ENCODE data around the gene MAP3K20. TPM values are rescaled to one million over a fixed set of nuclear protein-coding genes. Genes with fewer than 3 reads are reported as not detected.

MAP3K20 gene
- total and polyA plus RNA-seq, 10 of the 15 experiments (the other 5 are each of a cell fraction or from before 2014, with no cell fraction given): 0.04 to 5.6 (median 2.3) TPM

- TF ChIP-seq, protein P1, sequence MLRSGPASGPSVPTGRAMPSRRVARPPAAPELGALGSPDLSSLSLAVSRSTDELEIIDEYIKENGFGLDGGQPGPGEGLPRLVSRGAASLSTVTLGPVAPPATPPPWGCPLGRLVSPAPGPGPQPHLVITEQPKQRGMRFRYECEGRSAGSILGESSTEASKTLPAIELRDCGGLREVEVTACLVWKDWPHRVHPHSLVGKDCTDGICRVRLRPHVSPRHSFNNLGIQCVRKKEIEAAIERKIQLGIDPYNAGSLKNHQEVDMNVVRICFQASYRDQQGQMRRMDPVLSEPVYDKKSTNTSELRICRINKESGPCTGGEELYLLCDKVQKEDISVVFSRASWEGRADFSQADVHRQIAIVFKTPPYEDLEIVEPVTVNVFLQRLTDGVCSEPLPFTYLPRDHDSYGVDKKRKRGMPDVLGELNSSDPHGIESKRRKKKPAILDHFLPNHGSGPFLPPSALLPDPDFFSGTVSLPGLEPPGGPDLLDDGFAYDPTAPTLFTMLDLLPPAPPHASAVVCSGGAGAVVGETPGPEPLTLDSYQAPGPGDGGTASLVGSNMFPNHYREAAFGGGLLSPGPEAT (IDR thresholded peaks at IDR 0.05; ENCODE audit: low read depth): no peak
- no peak for TF ChIP-seq YBX1 (IDR thresholded peaks at IDR 0.05)
- no peak for TF ChIP-seq JUNB (IDR thresholded peaks at IDR 0.05)
- no peak for TF ChIP-seq CBX5 (IDR thresholded peaks at IDR 0.05; ENCODE audit: low read depth)
- no peak for TF ChIP-seq BACH1 (IDR thresholded peaks at IDR 0.05; ENCODE audit: borderline replicate concordance)
- no peak for TF ChIP-seq NR2C1 (IDR thresholded peaks at IDR 0.05)
These were observed 18.8 kb upstream of the MAP3K20 start (continued) for GRCh38 chr2:173056705-173057364.

- Histone ChIP-seq H3K79me2 (ENCODE audit: control insufficient read depth, insufficient read depth, low read length) (no peaks in the 10 kb centered on the region), H3K4me2 (ENCODE audit: control insufficient read depth, insufficient read depth) (no peak overlapping the region), H3K36me3 (ENCODE audit: control insufficient read depth in 2 of 2, insufficient read depth in 2 of 2, low read length in 1 of 2) (no peaks in the 10 kb centered on the region), H3K27me3 (replicated peaks in 1 of 2; ENCODE audit: control insufficient read depth in 2 of 2, insufficient read depth in 2 of 2, low read length in 1 of 2) (peaks cover 0 to 2% of the 10 kb centered on the region in 2 experiments; a peak in 1 of 4 replicates), H3K9ac (ENCODE audit: control insufficient read depth, insufficient read depth, low read length) (no peak overlapping the region), H3K4me3 (no peak overlapping the region), H4K20me1 (ENCODE audit: control insufficient read depth, insufficient read depth) (no peaks in the 10 kb centered on the region), H3K9me3 (replicated peaks; ENCODE audit: control insufficient read depth, insufficient read depth, low read length) (no peaks in the 10 kb centered on the region), H3K4me1 (ENCODE audit: control insufficient read depth, insufficient read depth, low read length) (no peaks in the 10 kb centered on the region), H3K27ac (ENCODE audit: control insufficient read depth, insufficient read depth) (no peak overlapping the region), H2AFZ (ENCODE audit: control insufficient read depth, low read depth, low read length) (no peak overlapping the region)
- intact Hi-C loops (cut with micrococcal nuclease; ENCODE audit: unreplicated experiment): no loop called here
- FAIRE-seq (no peak), ATAC-seq (no peak), DNase-seq (ENCODE audit: low read depth, low spot score) (no peak)
- ChIA-PET POLR2A (no interaction called here), CTCF (no interaction called here), SMC1A (ENCODE audit: uncharacterized antibody, unreplicated experiment) (interaction anchor here (1.1 kb wide), 1 partner anchor 30 kb away, joined by 3 read pairs; no protein-coding TSS in a partner anchor), RAD21 (ENCODE audit: unreplicated experiment) (no interaction called here)
- BruUV-seq (replicated peaks): no TSS peak
- in situ Hi-C loops (cut with MboI): no loop called here
- TF ChIP-seq, protein P2, sequence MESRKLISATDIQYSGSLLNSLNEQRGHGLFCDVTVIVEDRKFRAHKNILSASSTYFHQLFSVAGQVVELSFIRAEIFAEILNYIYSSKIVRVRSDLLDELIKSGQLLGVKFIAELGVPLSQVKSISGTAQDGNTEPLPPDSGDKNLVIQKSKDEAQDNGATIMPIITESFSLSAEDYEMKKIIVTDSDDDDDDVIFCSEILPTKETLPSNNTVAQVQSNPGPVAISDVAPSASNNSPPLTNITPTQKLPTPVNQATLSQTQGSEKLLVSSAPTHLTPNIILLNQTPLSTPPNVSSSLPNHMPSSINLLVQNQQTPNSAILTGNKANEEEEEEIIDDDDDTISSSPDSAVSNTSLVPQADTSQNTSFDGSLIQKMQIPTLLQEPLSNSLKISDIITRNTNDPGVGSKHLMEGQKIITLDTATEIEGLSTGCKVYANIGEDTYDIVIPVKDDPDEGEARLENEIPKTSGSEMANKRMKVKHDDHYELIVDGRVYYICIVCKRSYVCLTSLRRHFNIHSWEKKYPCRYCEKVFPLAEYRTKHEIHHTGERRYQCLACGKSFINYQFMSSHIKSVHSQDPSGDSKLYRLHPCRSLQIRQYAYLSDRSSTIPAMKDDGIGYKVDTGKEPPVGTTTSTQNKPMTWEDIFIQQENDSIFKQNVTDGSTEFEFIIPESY (IDR thresholded peaks at IDR 0.05): no peak
- TF ChIP-seq NBN (IDR thresholded peaks at IDR 0.05) (no peak), GATAD2B (conservative IDR thresholded peaks at IDR 0.05; ENCODE audit: low read depth) (no peak), BHLHE40 (IDR thresholded peaks at IDR 0.05; ENCODE audit: borderline replicate concordance in 1 of 2, low read depth in 2 of 2, low read length in 1 of 2) (no peak), NRF1 (conservative IDR thresholded peaks at IDR 0.05; ENCODE audit: low read depth, low read length) (no peak), ATF3 (IDR thresholded peaks at IDR 0.05; ENCODE audit: borderline replicate concordance, extremely low read depth, low read depth, low read length) (no peak), E2F8 (IDR thresholded peaks at IDR 0.05; ENCODE audit: low read depth, partially characterized antibody) (no peak)
- TF ChIP-seq, protein P3, sequence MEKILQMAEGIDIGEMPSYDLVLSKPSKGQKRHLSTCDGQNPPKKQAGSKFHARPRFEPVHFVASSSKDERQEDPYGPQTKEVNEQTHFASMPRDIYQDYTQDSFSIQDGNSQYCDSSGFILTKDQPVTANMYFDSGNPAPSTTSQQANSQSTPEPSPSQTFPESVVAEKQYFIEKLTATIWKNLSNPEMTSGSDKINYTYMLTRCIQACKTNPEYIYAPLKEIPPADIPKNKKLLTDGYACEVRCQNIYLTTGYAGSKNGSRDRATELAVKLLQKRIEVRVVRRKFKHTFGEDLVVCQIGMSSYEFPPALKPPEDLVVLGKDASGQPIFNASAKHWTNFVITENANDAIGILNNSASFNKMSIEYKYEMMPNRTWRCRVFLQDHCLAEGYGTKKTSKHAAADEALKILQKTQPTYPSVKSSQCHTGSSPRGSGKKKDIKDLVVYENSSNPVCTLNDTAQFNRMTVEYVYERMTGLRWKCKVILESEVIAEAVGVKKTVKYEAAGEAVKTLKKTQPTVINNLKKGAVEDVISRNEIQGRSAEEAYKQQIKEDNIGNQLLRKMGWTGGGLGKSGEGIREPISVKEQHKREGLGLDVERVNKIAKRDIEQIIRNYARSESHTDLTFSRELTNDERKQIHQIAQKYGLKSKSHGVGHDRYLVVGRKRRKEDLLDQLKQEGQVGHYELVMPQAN (conservative IDR thresholded peaks at IDR 0.05): no peak
These were observed 17.5 kb upstream of the MAP3K20 start for GRCh38 chr2:173058097-173058496.
